Measurements from ENCODE around the gene PLBD1.

DNA sequence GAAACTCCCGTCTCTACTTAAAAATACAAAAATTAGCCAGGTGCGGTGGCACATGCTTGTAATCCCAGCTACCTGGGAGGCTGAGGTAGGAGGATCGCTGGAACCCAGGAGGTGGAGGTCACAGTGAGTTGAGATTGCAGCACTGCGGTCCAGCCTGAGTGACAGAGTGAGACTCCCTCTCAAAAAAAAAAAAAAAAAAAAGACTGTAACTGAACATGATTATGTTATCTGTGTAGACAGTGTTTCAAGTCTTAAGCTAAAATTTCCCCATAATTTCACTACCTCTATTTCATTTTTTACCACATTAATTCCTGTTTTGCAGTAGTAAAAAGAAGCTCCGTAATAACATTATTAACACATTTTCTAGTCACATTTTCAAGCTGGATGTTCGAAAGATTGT is 5.4 kb downstream of the PLBD1 start:
- TF ChIP-seq, protein P1, sequence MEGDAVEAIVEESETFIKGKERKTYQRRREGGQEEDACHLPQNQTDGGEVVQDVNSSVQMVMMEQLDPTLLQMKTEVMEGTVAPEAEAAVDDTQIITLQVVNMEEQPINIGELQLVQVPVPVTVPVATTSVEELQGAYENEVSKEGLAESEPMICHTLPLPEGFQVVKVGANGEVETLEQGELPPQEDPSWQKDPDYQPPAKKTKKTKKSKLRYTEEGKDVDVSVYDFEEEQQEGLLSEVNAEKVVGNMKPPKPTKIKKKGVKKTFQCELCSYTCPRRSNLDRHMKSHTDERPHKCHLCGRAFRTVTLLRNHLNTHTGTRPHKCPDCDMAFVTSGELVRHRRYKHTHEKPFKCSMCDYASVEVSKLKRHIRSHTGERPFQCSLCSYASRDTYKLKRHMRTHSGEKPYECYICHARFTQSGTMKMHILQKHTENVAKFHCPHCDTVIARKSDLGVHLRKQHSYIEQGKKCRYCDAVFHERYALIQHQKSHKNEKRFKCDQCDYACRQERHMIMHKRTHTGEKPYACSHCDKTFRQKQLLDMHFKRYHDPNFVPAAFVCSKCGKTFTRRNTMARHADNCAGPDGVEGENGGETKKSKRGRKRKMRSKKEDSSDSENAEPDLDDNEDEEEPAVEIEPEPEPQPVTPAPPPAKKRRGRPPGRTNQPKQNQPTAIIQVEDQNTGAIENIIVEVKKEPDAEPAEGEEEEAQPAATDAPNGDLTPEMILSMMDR (conservative IDR thresholded peaks at IDR 0.05 in 1 of 2, IDR thresholded peaks at IDR 0.05 in 1 of 2; ENCODE audit: low read depth in 1 of 2, low read length in 2 of 2) = no peak
- TF ChIP-seq EZH2 (IDR thresholded peaks at IDR 0.05; ENCODE audit: low read length, missing control alignments) = no peak

All from fibroblast of lung (primary cell).